HUDEP-2 (cell line): Measurements from ENCODE around the gene TMEM252.

ENCODE experiments used
- DNase-seq, 76 experiments: peaks; one replicate each; lab custom pipeline; 2025; ENCODE audit not compliant: unreplicated experiment in 76 of 76; lab: John Stamatoyannopoulos, UW

The TMEM252 gene

DNA sequence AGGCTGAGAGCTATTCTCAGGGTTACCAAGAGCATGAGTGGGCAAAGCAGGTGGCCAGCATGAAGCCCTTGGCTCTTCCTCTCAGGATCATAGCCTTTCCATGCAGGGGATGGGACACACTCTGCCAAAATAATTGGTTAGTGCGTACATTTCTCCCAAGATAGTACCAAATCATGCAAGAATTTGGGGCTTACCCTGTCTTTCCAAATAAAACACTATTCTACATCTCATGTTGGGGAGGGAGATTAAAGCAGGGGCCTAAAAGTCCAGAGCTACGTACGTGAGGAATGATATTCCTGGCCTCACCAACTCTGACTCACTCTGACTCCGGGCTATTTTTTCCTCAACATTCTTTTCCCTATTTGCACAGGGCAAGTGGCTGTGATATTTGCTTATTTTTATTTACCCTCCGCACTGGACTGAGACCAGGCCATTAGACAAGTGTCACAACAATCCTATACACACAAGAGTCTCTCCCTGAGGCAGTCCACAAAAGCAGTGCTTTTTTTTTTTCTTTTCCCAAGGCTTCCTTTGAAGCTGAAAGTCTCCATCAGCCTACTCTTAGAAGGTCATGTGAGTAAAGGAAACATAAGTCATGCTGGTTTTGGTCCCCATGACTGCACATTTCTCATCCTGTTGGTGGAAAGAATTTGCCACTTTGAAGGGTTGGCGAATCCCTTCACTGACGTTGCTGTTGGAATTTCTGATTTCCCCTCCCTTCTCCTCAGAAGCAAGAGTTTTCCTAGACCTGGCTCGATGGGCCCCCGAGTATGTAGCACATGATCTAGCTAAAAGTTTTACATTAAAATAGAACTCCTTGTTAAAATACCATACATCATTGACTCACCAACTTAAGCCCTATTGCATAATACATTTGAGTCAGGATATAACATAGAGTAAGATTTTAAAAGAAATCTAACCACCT lies 40.0 kb downstream of the TMEM252 start:
- DNase-seq = no peak

- DNase-seq = no peak
Observed at GRCh38 chr9:68498816-68499215, 41.9 kb downstream of the TMEM252 start.

DNA sequence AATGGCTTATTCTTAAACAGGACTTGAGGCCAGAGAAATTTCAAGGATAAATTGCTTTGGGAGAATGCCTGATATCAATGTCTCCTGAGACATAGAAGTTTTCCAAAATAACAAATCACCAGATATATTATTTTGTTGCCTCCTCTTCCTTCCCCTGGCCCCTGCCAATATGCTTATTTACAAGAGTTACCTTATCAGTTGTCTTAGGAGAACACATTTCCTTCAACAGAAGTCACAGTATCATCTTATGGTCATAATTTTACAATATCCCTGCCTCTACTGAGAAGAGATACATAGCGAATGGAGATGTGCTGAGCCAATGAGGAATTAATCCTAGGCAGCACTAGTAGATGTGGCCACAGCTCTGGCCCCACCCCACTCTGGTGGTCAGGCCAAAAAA lies 43.1 kb downstream of the TMEM252 start:
- DNase-seq = no peak

DNA sequence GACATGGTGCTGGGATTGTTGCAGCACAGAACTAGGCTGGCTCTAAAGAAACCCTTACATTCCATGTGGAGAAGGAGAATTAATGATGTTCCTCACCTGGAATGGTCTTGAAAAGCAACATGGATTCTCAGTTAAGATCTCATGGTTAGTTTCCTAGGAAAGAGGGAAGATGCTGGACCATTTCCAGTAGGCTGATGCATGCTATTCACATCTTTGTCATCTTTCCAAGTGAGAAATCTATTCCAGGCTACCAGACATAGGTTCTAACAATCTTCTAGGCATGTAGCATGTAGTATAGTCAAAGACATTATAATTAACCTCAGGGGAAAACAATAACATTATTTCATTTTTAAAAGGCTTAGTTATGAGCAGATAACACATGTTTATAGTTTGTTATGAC lies 44.3 kb downstream of the TMEM252 start:
- DNase-seq = no peak

DNA sequence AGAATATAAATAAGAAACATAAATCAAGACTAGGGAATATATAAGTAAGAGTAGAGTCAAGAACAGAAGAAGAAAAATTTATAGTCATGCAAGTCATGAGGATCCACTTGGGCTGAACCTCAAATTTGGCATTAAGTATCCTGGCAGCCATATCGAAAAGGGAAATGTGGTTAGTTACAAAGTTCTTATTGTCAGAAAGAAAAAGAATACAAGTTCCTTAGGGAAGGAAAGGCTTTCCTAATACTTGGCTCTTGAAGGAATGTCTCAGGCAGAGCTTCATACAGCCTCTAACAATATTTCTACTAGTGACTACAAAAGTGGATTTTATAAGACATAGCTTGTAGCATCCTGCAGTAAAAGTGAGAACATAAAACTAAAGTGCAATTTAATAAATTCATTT lies 45.4 kb downstream of the TMEM252 start:
- DNase-seq = no peak

- no peak for DNase-seq
Observed at GRCh38 chr9:68493958-68494577, 46.6 kb downstream of the TMEM252 start.

DNA sequence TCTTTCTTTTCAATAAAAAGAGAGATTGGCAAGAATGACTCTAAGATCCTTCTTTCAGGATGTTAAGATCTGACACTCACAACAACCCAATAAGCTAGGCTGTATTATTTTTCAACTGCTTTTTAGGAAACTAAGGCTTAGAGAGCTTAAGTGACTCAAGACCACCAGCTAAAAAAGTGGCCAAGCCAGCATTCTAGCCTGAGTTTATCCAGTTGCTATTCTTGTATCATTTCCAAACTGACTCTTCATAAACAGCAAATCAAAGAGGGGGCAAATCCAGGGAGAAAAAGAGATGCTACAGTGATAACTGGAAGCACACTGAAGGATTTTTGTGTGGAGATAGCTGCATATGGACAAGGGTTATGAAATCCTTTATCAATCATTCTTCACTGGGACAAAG lies 47.1 kb downstream of the TMEM252 start:
- no peak for DNase-seq

DNA sequence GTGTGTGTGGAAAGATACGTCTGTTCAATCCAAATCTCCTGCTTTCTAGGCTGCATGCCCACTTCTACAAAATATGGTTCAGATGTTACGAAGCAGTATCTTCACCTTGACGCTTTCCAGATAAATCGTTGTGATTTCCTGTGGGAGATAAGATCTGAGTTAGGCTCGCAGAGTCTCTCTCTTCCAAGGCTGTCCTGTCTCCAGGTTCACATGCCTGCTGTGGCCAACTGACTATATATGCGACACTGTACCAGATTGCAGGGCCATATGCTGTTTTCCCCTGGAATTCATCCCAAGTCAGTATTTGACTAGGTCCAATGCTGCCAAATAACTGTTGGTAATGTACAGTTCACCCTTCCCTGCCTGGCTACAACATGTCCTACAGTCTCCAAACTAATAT lies 47.9 kb downstream of the TMEM252 start:
- no peak for DNase-seq

DNA sequence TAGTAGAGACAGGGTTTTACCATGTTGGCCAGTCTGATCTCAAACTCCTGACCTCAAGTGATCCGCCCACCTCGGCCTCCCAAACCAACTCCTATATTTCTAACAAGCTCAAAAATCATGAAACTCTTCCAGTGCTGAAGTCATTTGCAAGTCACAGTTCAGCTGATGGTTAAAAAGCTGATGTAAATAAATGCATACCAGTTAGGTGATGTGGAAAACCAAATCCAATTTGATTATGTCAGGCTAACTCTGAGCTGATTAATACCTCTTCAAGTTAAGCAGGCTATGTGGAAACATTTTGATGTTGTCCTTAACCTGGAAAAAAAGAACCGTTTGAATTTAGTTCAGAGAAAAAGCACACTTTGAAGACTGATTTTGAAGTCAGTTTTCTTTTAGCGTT lies 51.0 kb downstream of the TMEM252 start:
- no peak for DNase-seq

DNA sequence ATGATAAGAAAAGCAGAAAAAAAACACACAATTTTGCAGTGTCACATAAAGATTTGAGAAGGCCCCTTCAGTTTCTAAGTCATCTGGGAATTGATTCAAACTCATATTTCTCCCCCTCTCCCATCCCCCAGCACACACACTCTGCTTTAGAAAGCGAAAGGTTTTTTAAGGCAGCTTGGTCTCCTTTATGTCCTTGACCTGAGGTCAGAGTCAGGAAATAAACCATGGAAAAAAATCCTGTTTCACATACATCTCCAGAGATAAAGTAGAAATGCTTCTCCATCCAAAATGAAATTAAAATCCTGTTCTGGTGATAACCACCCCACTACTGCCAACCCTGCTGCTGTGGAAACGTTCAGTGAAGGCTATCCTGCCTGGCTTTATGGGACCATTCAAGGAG lies 52.6 kb downstream of the TMEM252 start:
- DNase-seq = no peak
